Hematopoietic multipotent progenitor cell treated with erythropoietin and hydrocortisone succinate and interleukin-3 and kit ligand, for 15 days (in vitro differentiated cells): ENCODE data around the gene MED17.
"Not testable (repeated sequence)": the region's sequence is repeated elsewhere in the genome, so short reads cannot be mapped to it uniquely, and the experiment has no call there.

Source experiments
- DNase-seq: peaks from one replicate; pipeline ENCODE4 v3.0.0-alpha.2; 2015; ENCODE audit warnings: low spot score

Gene MED17

GRCh38 chr11:93757924-93758865 lies 25.9 kb upstream of the MED17 start:
- DNase-seq: no peak

GRCh38 chr11:93759123-93759522 lies 25.0 kb upstream of the MED17 start:
- DNase-seq: not testable (repeated sequence)

DNA sequence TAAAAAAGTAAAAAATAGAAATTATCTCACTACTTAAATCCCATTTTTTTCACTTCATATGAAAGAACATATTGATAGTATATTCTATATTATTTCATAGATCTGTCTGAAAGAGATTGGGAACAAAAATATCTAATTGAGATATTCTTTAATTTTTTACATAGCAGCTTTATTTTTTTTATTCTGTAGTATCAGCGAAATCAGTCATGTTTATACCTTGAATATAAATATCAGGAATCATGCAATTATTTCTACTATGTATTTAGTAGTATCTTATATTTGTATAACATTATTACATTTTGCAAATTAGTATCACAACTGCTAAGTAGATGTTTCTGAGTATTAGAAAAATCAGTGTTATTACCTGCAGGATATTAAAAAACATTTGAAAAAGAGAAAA lies 22.2 kb upstream of the MED17 start:
- DNase-seq: no peak

GRCh38 chr11:93765551-93765950 lies 18.5 kb upstream of the MED17 start:
- DNase-seq: no peak

DNA sequence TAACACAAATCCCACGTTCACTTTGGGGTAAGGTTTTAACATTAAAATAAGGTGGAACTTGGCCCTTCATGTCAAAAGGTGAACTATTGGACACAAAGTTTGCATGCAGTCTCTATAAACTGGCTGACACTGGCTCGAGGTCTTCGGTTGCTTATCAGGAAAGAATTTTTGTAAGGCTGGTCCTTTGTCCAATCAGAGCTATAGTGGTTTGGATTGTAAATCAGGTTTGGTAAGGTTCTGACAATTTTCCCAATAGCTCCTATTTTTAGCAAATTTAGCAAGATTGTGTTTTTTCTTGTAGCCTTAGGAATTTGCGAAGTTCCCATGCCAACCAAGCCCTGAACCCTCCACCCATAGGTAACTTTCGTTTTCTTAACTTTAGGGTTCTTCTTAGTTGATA lies 17.6 kb upstream of the MED17 start:
- DNase-seq: no peak

- no peak for DNase-seq
Observed at GRCh38 chr11:93767018-93767417, 17.1 kb upstream of the MED17 start.

- no peak for DNase-seq
Observed at GRCh38 chr11:93770160-93770559, 13.9 kb upstream of the MED17 start.

DNA sequence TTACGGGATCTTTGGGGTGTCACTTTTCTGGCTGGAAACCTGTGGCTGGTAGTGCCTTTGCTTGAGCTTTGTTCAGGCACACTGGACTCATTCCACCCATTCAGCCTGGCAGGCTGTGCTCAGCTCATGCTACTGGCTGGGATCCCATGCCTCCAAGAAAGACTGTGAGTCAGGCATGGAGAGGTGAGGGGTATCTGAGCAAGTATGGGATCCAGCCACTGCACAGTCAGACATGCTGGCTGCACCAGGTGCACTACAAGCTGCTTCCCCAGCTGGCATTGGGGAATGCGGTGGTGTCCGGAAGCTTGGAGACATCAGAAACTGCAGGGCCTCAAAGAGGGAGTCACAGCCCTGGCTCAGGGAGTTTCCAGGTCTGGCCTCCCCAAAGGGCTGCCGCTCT lies 12.0 kb upstream of the MED17 start:
- no peak for DNase-seq

GRCh38 chr11:93773045-93773477 lies 11.0 kb upstream of the MED17 start:
- DNase-seq: no peak

- no peak for DNase-seq
Observed at GRCh38 chr11:93773601-93774200, 10.4 kb upstream of the MED17 start.

- DNase-seq: not testable (repeated sequence)
Observed at GRCh38 chr11:93774560-93774959, 9.5 kb upstream of the MED17 start.

GRCh38 chr11:93775289-93775688 lies 8.8 kb upstream of the MED17 start:
- peak; percentile 25 for DNase-seq

- no peak for DNase-seq
Observed at GRCh38 chr11:93783362-93783761, 720 bp upstream of the MED17 start.

GRCh38 chr11:93783765-93784144 lies 327 bp upstream of the MED17 start:
- no peak for DNase-seq

- no peak for DNase-seq
Observed at GRCh38 chr11:93784935-93785360, 866 bp downstream of the MED17 start.

DNA sequence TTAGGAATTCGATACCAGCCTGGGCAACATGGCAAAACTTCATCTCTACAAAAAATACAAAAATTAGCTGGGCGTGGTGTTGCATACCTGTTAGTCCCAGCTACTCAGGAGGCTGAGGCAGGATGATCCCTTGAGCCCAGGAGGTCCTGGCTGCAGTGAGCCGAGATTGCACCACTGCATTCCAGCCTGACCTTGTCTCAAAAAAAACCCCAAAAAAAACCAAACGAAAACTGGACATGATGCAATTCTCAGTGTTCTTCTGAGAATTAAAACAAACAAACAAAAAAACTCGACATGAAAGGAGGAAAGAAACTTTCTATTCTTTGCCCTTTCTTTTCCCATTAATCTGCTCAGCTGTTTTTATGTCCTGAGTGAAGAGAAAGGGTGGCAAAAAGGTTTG lies 7.4 kb downstream of the MED17 start:
- no peak for DNase-seq

GRCh38 chr11:93796441-93797231 lies 12.6 kb downstream of the MED17 start:
- DNase-seq: peak; percentile 76

GRCh38 chr11:93801366-93801765 lies 17.3 kb downstream of the MED17 start:
- DNase-seq: no peak

GRCh38 chr11:93804879-93805278 lies 20.8 kb downstream of the MED17 start:
- no peak for DNase-seq

DNA sequence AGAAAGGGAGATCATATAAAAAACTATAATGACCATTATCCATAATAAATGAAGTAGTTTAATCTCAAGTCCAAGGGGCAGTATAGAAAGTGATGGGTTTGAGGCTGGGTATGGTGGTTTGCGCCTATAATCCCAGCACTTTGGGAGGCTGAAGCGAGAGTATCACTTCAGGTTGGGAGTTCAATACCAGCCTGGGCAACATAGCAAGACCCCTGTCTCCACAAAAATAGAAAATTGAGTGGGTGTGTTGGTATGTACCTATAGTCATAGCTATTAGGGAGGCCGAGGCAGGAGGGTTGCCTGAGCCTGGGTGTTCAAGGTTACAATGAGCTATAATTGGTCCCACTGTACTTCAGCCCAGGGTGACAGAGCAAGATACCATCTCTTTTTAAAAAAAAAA lies 23.9 kb downstream of the MED17 start:
- no peak for DNase-seq

DNA sequence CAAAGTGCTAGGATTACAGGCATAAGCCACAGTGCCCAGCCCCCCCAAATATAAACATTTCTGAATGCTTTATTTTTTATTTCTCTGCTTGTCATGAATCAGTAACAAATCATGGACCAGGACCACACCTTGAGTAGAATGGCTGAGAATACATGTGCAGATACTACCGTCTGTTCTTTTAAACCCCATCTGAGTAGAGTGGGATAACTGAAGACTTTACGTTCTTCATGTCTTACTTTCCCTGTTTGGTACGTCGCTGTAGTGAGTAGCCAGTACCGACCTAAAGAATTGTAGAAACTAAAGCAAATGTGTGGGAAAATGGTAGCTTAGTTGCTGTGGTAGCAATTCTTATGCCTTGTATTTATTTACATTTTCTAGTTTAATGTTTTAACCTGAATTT lies 29.9 kb downstream of the MED17 start:
- DNase-seq: no peak

GRCh38 chr11:93814966-93815633 lies 31.0 kb downstream of the MED17 start:
- DNase-seq: no peak
